Measurements from ENCODE around the gene SCLY. TPM values are rescaled to one million over a fixed set of nuclear protein-coding genes. Genes with fewer than 3 reads are reported as not detected.

Gene SCLY
- total RNA-seq, 3 donors from 2014 or later = 46.4 to 63.5 (median 60.1) TPM

GRCh38 chr2:238102865-238103264 lies 42.1 kb downstream of the SCLY start:
- Mint-ChIP-seq H3K4me3 (no peak overlapping the region), H3K36me3 (ENCODE audit: insufficient read depth) (no peaks in the 10 kb centered on the region), H3K4me1 (ENCODE audit: low read depth) (peaks cover 3% of the 10 kb centered on the region), H3K9me3 (no peaks in the 10 kb centered on the region), H3K27me3 (ENCODE audit: low read depth) (no peaks in the 10 kb centered on the region)
- DNase-seq (no peak), ATAC-seq (no peak)

GRCh38 chr2:238103465-238104225 lies 42.8 kb downstream of the SCLY start:
- Mint-ChIP-seq H3K4me3 (no peak overlapping the region), H3K4me1 (ENCODE audit: low read depth) (peaks cover 3% of the 10 kb centered on the region), H3K9me3 (no peaks in the 10 kb centered on the region), H3K36me3 (ENCODE audit: insufficient read depth) (no peaks in the 10 kb centered on the region), H3K27me3 (ENCODE audit: low read depth) (no peaks in the 10 kb centered on the region)
- DNase-seq = no peak
- no peak for ATAC-seq

- H3K27me3 Mint-ChIP-seq (ENCODE audit: low read depth) = no peaks in the 10 kb centered on the region
- peak; percentile 3 for DNase-seq
- H3K4me3 Mint-ChIP-seq = no peak overlapping the region
- no peaks in the 10 kb centered on the region for H3K9me3 Mint-ChIP-seq
- no peak for ATAC-seq
- H3K36me3 Mint-ChIP-seq (ENCODE audit: insufficient read depth) = no peaks in the 10 kb centered on the region
- peaks cover 3% of the 10 kb centered on the region for H3K4me1 Mint-ChIP-seq (ENCODE audit: low read depth)
Measured at GRCh38 chr2:238104226-238104690, 43.5 kb downstream of the SCLY start.

DNA sequence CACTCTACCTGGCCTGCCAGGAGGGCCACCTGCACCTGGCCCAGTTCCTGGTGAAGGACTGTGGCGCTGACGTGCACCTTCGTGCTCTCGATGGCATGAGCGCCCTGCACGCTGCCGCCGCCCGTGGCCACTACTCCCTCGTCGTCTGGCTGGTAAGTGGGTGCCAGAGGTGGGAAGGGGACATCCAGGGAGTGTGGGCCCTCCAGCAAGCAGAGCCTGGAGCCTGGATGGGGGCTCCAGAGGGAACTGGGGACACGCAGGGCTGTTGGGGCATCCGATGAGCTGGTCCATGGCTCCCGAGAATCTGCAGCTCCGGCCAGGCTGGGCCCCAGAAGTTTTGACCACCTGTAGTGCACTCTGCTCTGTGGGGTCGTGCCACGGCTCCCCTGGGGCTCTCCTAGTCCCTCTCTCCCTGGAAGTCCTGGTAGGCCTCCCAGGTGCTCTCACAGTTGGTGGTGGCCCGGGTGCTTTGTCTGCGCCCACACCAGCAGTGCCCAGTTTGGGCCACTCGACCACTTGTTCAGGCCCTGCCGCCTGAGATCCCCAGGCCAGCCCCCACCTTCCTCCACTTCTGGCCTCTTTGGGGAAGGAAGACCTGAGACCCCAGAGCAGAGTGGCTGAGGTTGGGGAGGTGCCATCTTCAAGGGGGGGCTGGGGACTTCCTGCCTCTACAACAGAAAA lies 44.0 kb downstream of the SCLY start:
- ATAC-seq = no peak
- H3K27me3 Mint-ChIP-seq (ENCODE audit: low read depth) = no peaks in the 10 kb centered on the region

DNA sequence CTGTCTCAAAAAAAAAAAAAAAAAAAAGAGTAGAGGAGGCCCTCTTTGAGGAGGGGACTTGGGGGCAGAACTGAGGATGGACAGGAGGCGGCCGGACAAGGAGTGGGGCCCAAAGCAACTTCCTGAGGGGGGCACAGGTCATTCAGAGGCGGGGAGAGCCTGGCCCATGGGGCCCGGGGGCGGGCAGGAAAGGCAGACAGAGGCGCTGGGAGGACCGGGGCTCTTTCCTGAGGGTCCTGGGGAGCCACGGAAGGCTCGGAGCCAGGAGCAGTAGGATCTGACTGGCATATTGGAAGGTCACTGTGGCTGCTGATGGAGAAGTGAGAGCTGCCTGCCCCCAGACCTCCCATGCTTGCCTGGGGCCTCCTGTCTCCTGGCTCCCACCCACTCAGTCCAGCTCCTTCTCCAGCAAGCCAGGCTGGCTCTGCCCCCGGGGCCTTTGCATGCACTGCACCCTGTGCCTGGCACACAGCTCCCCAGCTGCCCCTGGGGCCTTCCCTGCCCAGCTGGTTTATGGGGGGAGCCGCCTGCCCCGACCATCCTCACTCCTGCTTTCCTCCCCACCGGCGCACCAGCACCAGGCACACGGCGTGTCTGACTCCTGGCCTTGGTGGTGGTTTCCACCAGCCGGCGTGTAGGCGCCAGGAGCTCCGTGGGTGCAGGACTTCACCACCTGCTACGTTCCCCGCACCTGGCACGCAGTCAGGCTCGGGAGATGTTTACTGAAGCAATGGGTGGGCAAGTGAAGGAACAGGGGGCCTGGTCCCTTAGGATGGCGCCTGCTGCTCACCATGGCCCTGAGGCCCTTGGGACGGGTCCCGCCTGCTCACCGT lies 44.9 kb downstream of the SCLY start:
- no peaks in the 10 kb centered on the region for H3K27me3 Mint-ChIP-seq (ENCODE audit: low read depth)
- H3K36me3 Mint-ChIP-seq (ENCODE audit: insufficient read depth) = no peaks in the 10 kb centered on the region
- no peak overlapping the region for H3K4me3 Mint-ChIP-seq
- H3K9me3 Mint-ChIP-seq = no peaks in the 10 kb centered on the region
- DNase-seq = peak; percentile 3
- peaks cover 3% of the 10 kb centered on the region for H3K4me1 Mint-ChIP-seq (ENCODE audit: low read depth)
- no peak for ATAC-seq

More for the DNA sequence above, 44.0 kb downstream of the SCLY start:
- Mint-ChIP-seq H3K36me3 (ENCODE audit: insufficient read depth) (no peaks in the 10 kb centered on the region), H3K4me3 (no peak overlapping the region), H3K4me1 (ENCODE audit: low read depth) (peaks cover 3% of the 10 kb centered on the region), H3K9me3 (no peaks in the 10 kb centered on the region)
- peak; percentile 3 for DNase-seq

GRCh38 chr2:238106339-238106697 lies 45.5 kb downstream of the SCLY start:
- DNase-seq (no peak), ATAC-seq (no peak)
- no peaks in the 10 kb centered on the region for H3K27me3 Mint-ChIP-seq (ENCODE audit: low read depth)

DNA sequence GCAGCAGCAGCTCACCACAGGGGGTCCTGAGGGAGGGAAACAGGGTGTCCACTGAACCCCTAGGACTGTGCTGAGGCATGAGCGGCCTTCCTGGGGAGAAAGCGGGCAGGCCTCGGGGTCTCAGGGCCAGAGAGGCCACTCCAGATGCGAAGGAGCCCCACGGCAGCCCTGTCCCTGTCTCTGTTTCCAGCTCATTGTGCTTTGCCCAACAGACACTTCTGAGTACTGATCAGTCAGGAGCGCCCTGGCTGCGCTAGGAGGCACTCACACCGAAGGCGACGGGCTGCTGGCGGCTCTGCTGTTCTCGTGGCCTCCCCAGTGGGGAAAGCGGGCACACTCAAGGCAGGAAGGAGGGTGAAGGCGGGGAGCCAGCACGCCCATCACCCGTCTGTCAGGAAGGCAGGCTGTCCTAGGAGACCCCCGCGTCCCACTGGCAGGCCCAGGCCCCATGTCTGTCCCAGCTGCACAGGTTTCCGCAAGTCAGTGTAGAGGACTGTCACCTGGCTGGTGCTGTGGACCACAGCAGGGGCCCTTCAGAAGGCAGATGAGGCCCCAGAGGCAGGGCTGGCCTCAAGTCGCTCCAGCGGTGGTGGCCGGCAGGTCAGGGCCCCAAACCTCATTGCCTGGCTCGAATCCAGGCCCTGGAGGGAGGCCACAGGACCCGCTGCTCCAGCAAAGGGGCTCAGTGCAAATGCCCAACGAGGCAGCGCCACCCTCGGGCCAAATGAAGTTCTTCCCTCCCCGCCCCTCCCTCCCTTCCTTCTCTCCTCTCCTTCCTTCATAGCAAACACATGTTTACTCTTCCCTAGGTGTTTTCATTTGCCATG lies 46.1 kb downstream of the SCLY start:
- H3K27me3 Mint-ChIP-seq (ENCODE audit: low read depth) = no peaks in the 10 kb centered on the region
- H3K36me3 Mint-ChIP-seq (ENCODE audit: insufficient read depth) = no peaks in the 10 kb centered on the region
- H3K4me3 Mint-ChIP-seq = no peak overlapping the region
- peaks cover 3% of the 10 kb centered on the region for H3K4me1 Mint-ChIP-seq (ENCODE audit: low read depth)
- no peak for ATAC-seq
- peak; percentile 4 for DNase-seq
- H3K9me3 Mint-ChIP-seq = no peaks in the 10 kb centered on the region

More at GRCh38 chr2:238106339-238106697, 45.5 kb downstream of the SCLY start:
- H3K36me3 Mint-ChIP-seq (ENCODE audit: insufficient read depth) = no peaks in the 10 kb centered on the region
- H3K4me1 Mint-ChIP-seq (ENCODE audit: low read depth) = peaks cover 3% of the 10 kb centered on the region
- H3K4me3 Mint-ChIP-seq = no peak overlapping the region
- H3K9me3 Mint-ChIP-seq = no peaks in the 10 kb centered on the region

DNA sequence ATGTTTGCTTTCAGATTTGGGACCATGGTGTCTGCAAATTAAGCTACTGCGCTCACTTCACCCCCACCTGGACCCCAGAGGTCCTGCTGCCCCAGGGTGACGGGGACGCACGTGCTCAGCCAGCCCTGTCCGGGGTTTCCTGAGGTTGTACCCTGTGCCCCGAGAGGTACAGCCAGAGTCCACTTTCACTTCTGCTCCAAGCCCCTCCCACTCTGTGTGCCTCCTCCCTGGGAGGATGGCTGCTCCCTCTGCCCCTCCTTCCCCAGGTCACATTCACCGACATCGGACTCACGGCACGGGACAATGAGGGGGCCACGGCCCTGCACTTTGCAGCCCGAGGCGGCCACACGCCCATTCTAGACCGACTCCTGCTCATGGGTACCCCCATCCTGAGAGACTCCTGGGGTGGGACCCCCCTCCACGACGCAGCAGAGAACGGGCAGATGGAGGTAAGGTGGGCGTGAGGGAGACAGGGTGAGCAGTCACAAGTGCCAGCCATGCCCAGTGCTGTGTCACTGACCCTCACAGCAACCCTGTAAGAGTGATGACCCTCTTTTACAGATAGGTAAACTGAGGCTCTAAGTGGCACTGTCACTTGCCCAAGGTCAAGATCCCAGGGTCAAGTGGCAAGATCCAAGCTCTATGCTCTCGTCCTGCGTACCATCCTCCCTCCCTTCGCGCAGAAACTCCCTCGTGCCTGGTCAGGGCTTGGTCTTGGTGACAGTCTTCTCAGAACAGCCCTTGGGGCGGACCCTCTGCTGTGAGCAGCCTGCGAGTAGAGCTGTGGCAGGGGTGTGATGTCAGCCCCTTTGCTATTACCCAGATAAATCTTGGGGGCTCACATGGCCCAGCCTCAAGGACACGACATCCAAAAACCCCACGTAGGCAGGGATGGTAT lies 47.0 kb downstream of the SCLY start:
- peaks cover 2% of the 10 kb centered on the region for H3K36me3 Mint-ChIP-seq (ENCODE audit: insufficient read depth)
- no peak overlapping the region for H3K4me3 Mint-ChIP-seq
- DNase-seq (peak; percentile 4), ATAC-seq (no peak)
- peaks cover 3% of the 10 kb centered on the region for H3K4me1 Mint-ChIP-seq (ENCODE audit: low read depth)
- no peaks in the 10 kb centered on the region for H3K27me3 Mint-ChIP-seq (ENCODE audit: low read depth)
- peaks cover 7% of the 10 kb centered on the region for H3K9me3 Mint-ChIP-seq

DNA sequence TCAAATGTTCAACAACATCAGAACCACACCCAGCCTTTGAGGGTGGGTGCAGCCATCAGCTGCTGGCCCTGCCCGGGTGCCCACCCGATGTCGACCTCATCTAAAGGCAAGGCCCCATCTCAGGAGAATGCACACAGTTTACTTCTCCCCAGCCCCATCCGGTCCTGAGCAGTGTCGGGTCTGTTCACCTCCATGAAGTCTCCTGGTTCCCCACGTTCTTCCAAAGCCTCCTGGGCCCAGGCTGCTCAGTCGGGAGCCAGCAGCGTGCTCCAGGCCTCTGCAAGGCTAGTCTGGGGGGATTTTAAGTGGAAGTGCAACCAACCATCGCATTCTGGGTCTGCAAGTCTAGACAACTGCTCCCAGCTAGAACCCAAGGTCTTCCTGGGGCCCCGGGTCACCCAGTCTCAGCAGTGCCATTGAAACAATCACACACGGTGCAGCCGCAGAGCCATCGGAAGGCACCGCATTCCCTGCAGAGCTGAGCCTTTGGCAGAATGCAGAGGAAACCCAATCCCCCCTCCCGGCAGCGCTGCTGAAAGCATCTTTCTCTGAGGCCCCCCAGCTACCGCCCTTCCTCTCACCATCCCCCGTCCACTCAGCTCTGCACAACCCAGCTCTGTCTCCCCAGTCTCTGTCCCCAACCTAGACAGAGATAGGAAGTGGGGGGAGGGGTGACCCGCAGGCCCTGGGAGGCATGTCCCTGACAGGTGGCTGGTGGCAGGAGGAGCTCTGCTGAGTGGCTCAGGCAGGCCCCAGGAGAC lies 47.8 kb downstream of the SCLY start:
- peak; percentile 4 for DNase-seq
- no peak for ATAC-seq
- no peak overlapping the region for H3K4me3 Mint-ChIP-seq

GRCh38 chr2:238113611-238114010 lies 52.8 kb downstream of the SCLY start:
- DNase-seq = no peak
- Mint-ChIP-seq H3K9me3 (peaks cover 14% of the 10 kb centered on the region), H3K36me3 (ENCODE audit: insufficient read depth) (peaks cover 5% of the 10 kb centered on the region), H3K4me1 (ENCODE audit: low read depth) (no peaks in the 10 kb centered on the region), H3K4me3 (no peak overlapping the region), H3K27me3 (ENCODE audit: low read depth) (no peaks in the 10 kb centered on the region)
- ATAC-seq = no peak

More for the DNA sequence above, 47.8 kb downstream of the SCLY start:
- Mint-ChIP-seq H3K27me3 (ENCODE audit: low read depth) (no peaks in the 10 kb centered on the region), H3K4me1 (ENCODE audit: low read depth) (peaks cover 3% of the 10 kb centered on the region), H3K36me3 (ENCODE audit: insufficient read depth) (peaks cover 5% of the 10 kb centered on the region), H3K9me3 (peaks cover 14% of the 10 kb centered on the region)

DNA sequence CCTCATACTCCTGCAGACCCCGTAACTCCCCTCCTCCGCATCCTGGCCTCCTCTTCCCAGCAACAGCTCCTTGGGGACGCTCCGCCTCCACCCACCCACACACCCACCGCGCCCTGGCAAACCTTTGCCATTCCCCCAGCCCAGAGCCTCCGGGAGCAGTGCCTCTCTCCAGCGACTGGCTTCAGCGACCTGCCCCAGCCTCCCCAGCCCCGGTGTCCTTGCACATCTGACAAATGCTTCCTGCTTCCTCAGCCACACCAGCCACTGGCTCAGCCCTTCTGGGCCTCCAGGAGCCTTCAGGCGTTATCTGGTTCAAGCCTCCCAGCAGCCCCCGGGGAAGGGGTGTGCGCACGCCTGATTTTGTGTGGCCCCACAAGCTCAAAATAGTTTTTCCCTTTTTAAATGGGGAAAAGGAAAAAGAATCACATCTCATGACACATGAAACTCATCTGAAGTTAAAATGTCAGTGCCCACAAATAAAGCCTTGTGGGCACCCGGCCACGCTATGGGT lies 53.6 kb downstream of the SCLY start:
- Mint-ChIP-seq H3K9me3 (peaks cover 14% of the 10 kb centered on the region), H3K4me3 (no peak overlapping the region), H3K36me3 (ENCODE audit: insufficient read depth) (peaks cover 5% of the 10 kb centered on the region), H3K27me3 (ENCODE audit: low read depth) (peaks cover 2% of the 10 kb centered on the region), H3K4me1 (ENCODE audit: low read depth) (no peaks in the 10 kb centered on the region)
- no peak for DNase-seq
- no peak for ATAC-seq

GRCh38 chr2:238114851-238115660 lies 54.3 kb downstream of the SCLY start:
- peaks cover 2% of the 10 kb centered on the region for H3K27me3 Mint-ChIP-seq (ENCODE audit: low read depth)
- H3K36me3 Mint-ChIP-seq (ENCODE audit: insufficient read depth) = peaks cover 5% of the 10 kb centered on the region
- no peak for DNase-seq
- H3K9me3 Mint-ChIP-seq = peaks cover 14% of the 10 kb centered on the region
- H3K4me1 Mint-ChIP-seq (ENCODE audit: low read depth) = no peaks in the 10 kb centered on the region
- no peak for ATAC-seq
- no peak overlapping the region for H3K4me3 Mint-ChIP-seq
